ENCODE data around the gene FBXO31.

Gene FBXO31

DNA sequence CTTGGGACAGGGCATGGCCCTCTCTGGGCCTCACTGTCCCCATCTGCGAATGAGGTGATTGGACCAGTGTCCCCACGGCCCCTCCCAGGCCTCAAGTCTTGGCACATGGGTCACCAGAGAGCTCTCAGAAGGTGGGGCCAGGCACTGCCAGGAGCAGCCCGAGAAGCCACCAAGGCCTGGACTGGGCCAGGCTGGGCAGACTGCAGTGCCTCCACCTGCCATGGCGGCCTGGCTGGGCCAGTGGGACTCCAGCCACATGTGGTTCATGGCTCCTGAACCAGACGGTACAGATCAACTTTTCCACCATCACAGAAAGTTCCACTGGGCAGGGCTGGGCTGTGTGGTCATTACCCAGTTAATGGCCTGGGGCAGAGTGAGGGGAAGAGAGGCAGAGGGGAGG is 86.2 kb downstream of the FBXO31 start:
- DNase-seq (ENCODE audit: low spot score), result no peak
- TF ChIP-seq, protein P1, sequence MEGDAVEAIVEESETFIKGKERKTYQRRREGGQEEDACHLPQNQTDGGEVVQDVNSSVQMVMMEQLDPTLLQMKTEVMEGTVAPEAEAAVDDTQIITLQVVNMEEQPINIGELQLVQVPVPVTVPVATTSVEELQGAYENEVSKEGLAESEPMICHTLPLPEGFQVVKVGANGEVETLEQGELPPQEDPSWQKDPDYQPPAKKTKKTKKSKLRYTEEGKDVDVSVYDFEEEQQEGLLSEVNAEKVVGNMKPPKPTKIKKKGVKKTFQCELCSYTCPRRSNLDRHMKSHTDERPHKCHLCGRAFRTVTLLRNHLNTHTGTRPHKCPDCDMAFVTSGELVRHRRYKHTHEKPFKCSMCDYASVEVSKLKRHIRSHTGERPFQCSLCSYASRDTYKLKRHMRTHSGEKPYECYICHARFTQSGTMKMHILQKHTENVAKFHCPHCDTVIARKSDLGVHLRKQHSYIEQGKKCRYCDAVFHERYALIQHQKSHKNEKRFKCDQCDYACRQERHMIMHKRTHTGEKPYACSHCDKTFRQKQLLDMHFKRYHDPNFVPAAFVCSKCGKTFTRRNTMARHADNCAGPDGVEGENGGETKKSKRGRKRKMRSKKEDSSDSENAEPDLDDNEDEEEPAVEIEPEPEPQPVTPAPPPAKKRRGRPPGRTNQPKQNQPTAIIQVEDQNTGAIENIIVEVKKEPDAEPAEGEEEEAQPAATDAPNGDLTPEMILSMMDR (IDR thresholded peaks at IDR 0.05), result no peak
- H3K4me3 ChIP-seq, result no peak overlapping the region
- H3K27ac ChIP-seq, result no peak overlapping the region

DNA sequence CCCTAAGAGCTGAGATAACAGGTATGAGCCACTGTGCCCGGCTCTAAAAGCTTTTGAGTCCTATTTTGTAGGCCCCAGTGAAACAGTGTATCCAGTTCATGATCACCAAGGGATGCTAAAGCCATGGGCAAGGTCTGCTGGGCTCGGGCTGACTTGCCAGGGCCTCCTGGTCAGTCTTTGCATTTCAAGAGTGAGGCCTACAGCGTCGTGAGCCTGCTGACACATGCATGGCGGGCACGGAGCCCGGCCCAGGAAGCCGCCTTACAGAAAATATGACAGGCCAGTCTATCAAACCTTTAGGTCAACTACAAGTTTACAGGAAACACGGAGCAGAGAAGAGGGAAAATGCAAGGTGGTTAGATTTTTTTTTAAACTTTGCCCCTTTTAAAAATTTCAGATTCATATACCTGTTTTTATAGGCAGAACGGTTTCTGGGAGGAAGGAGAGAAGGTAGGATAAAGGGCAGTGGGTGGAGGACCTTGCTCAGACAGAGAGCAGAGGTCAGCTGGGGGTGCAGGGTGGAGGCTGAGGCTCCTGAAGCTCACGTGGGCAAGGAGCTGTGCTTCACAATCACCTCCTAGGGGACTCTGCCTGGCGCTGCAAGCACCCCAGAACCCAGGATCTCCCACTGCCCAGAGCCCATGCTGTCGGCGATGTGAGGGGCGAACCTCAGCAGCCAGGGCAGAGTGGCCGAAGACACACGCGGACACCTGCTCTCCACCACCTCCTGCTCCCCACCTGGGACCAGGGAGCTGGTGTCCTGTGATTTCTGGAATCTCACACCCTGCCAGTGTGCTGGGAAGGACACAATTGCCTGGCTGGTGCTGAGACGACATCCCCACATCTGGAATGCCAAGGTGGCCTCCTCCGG is 87.7 kb downstream of the FBXO31 start:
- DNase-seq (ENCODE audit: low spot score), result no peak

DNA sequence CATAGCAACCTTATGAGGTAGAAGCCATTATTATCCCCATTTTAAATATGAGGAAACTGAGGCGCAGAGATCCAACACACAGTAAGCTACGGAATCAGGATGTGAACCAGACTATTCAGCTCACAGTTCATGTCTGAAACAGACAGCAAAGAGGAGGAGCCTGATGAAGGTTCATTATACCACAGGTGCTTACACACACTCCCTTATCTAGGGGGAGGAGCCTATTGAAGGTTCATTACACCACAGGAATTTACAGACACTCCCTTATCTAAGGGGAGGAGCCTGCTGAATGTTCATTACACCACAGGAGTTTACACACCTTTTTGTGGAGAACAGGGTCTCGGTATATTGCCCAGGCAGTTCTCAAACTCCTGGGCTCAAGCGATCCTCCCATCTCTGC is 88.3 kb downstream of the FBXO31 start:
- DNase-seq (ENCODE audit: low spot score), result no peak
- no peak overlapping the region for H3K27ac ChIP-seq
- H3K4me3 ChIP-seq, result no peak overlapping the region
- TF ChIP-seq, protein P1 (IDR thresholded peaks at IDR 0.05), result no peak

More for the DNA sequence above, 87.7 kb downstream of the FBXO31 start:
- TF ChIP-seq, protein P1 (IDR thresholded peaks at IDR 0.05), result no peak
- no peak overlapping the region for H3K27ac ChIP-seq
- no peak overlapping the region for H3K4me3 ChIP-seq

DNA sequence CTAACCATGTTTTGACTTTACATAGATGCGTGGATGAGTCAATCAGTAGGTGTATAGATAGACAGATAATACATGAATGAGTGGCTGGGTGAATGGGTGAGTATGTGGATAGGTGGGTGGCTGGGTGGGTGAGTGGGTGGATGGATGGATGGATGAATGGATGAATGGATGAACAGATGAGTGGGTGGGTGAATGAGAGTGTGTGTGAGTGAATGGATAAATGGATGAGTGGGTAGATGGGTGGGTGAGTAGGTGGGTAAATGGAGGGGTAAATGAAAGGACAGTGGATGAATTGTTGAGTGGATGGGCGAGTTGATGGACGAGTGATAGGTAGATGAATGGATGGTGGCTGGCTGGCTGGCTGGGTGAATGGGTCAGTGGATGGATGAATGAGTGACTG is 89.6 kb downstream of the FBXO31 start:
- TF ChIP-seq, protein P1 (IDR thresholded peaks at IDR 0.05), result no peak
- DNase-seq (ENCODE audit: low spot score), result no peak

DNA sequence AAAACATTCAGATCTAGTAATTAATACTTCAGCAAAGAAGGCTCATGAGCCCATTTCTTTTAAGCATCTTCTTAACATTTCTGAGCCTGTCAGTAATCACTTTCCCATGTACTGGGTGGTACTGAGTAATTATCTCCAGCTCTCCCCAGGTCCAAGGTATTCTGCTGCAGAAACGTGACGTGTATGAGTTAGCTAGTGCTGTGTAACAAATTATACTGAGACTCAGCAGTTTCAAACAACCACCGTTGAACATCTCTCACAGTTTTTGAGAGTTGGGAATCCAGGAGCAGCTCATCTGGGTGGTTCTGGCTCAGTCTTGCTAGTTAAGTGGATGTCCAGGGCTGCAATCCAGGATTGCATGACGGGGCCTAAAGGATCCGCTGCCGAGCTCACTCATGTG is 91.6 kb downstream of the FBXO31 start:
- H3K4me3 ChIP-seq, result no peak overlapping the region
- H3K27ac ChIP-seq, result no peak overlapping the region
- TF ChIP-seq, protein P1 (IDR thresholded peaks at IDR 0.05), result no peak
- no peak for DNase-seq (ENCODE audit: low spot score)

More for the DNA sequence above, 89.6 kb downstream of the FBXO31 start:
- Histone ChIP-seq H3K27ac (no peak overlapping the region), H3K4me3 (no peak overlapping the region)

DNA sequence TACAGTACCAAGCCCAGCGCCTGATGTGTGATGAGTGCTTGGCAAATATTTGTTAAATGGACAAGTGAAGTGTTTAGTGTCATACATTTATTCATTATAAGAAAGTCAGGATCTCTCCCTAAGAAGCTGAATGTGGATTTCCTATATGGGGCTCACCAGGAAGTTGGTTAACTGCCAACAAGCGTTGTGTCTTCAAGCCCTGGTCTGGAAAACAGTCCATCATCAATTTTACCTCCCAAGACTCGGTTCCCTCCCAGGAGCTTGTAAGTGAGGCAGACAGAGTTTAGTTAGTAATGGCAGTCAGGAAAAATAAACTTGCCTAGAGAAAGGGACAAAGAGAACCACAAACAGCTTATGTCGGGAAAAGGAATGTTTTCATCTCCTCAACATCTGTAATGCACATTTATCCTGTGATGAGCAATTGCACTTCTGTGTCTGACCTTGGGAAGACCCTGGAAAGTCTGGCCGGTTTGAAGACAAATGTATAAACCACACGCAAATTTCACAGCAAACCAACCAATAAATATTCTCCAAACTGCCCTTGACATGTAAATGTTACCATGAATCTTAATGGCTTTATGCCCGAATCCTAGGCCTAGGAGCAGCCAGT is 94.7 kb downstream of the FBXO31 start:
- Histone ChIP-seq H3K4me3 (no peak overlapping the region), H3K27ac (no peak overlapping the region)
- DNase-seq (ENCODE audit: low spot score), result no peak
- TF ChIP-seq, protein P1 (IDR thresholded peaks at IDR 0.05), result no peak

Data from coronary artery (tissue), 2 donors.